Measurements from ENCODE around the gene CGNL1. TPM values are rescaled to one million over a fixed set of nuclear protein-coding genes. Genes with fewer than 3 reads are reported as not detected.

CGNL1 gene
- total RNA-seq, 4 donors from 2014 or later, result 9.6 to 21.3 (median 13.1) TPM

DNA sequence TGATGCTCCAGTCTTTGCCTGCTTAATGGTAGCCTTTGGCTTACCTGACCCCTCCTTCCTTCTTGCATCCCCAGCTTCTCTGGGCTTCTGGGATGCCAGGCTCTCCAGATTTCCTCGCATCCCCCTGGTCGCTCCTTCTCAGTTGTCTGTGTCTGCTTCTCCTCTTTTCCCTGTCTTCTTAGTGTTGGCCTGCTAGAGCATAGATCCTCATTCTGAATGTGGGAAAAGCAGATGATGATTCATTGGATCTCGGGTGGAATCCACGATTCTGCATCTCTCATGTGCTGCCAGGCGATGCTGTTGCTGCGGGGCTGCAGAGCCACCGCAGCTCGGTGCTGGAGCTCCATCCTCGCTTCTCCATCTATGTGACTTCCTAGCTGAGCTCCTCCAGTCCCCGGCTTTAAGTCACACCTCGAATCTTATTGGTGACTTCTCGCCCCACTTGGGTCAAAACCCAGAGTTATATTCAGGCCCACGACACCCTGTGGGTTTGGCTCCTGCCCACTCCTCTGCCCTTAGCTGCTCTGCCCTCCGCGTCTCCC lies 47.4 kb downstream of the CGNL1 start:
- 92% methylated on average over 15 of the region's 15 CpGs for WGBS
- Histone ChIP-seq H3K9me3 (no peaks in the 10 kb centered on the region), H3K36me3 (no peaks in the 10 kb centered on the region), H3K27me3 (no peaks in the 10 kb centered on the region), H3K27ac (replicated peaks in 1 of 4) (no peak overlapping the region), H3K4me1 (peaks cover 13 to 23% (median 18%) of the 10 kb centered on the region in 4 donors), H3K4me3 (no peak overlapping the region)
- no peak for DNase-seq (ENCODE audit: extremely low spot score)
- intact Hi-C loops (cut with DNase I), result no loop called here
- TF ChIP-seq POLR2AphosphoS5 (IDR thresholded peaks at IDR 0.05), result no peak
- TF ChIP-seq POLR2A (IDR thresholded peaks at IDR 0.05; ENCODE audit: low read depth), result no peak
- TF ChIP-seq, protein P1, sequence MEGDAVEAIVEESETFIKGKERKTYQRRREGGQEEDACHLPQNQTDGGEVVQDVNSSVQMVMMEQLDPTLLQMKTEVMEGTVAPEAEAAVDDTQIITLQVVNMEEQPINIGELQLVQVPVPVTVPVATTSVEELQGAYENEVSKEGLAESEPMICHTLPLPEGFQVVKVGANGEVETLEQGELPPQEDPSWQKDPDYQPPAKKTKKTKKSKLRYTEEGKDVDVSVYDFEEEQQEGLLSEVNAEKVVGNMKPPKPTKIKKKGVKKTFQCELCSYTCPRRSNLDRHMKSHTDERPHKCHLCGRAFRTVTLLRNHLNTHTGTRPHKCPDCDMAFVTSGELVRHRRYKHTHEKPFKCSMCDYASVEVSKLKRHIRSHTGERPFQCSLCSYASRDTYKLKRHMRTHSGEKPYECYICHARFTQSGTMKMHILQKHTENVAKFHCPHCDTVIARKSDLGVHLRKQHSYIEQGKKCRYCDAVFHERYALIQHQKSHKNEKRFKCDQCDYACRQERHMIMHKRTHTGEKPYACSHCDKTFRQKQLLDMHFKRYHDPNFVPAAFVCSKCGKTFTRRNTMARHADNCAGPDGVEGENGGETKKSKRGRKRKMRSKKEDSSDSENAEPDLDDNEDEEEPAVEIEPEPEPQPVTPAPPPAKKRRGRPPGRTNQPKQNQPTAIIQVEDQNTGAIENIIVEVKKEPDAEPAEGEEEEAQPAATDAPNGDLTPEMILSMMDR (IDR thresholded peaks at IDR 0.05), result no peak
- TF ChIP-seq EP300 (IDR thresholded peaks at IDR 0.05), result no peak

GRCh38 chr15:57424628-57425405 lies 48.5 kb downstream of the CGNL1 start:
- DNase-seq (ENCODE audit: extremely low spot score), result no peak
- intact Hi-C loops (cut with DNase I), result no loop called here
- H3K27ac ChIP-seq (replicated peaks in 1 of 4), result no peak overlapping the region
- no peak for TF ChIP-seq POLR2A (IDR thresholded peaks at IDR 0.05; ENCODE audit: low read depth)
- 68% methylated on average over 6 of the region's 6 CpGs for WGBS
- no peaks in the 10 kb centered on the region for H3K27me3 ChIP-seq
- no peaks in the 10 kb centered on the region for H3K9me3 ChIP-seq
- no peak overlapping the region for H3K4me3 ChIP-seq
- peaks cover 13 to 23% (median 18%) of the 10 kb centered on the region in 4 donors for H3K4me1 ChIP-seq
- H3K36me3 ChIP-seq, result no peaks in the 10 kb centered on the region

DNA sequence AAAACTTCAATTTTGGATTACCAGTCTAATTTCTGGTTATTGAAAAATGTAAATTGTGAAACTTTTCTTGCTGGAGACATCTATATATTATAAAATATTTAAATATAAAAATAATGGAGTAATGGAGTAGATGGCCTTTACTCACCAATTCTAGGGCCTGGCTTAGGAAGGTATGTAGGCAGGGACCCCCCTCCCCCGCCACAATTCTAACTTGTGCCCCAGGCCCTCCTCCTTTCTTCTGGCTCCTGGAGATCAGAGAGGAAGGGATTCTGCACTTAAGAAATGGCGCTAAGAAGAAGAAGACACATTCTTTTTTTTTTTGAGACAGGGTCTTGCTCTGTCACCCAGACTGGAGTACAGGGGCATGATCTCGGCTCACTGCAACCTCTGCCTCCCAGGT lies 49.5 kb downstream of the CGNL1 start:
- no peaks in the 10 kb centered on the region for H3K9me3 ChIP-seq

GRCh38 chr15:57427367-57427821 lies 51.1 kb downstream of the CGNL1 start:
- Histone ChIP-seq H3K27me3 (no peaks in the 10 kb centered on the region), H3K27ac (replicated peaks in 1 of 4) (no peak overlapping the region), H3K4me3 (no peak overlapping the region), H3K36me3 (no peaks in the 10 kb centered on the region), H3K4me1 (peaks cover 18 to 23% (median 20%) of the 10 kb centered on the region in 4 donors), H3K9me3 (no peaks in the 10 kb centered on the region)
- no peak for TF ChIP-seq POLR2AphosphoS5 (IDR thresholded peaks at IDR 0.05)
- TF ChIP-seq, protein P1 (IDR thresholded peaks at IDR 0.05), result no peak
- no peak for TF ChIP-seq EP300 (IDR thresholded peaks at IDR 0.05)
- TF ChIP-seq POLR2A (IDR thresholded peaks at IDR 0.05; ENCODE audit: low read depth), result no peak
- DNase-seq (ENCODE audit: extremely low spot score), result no peak
- intact Hi-C loops (cut with DNase I), result no loop called here
- 49% methylated on average over 9 of the region's 9 CpGs for WGBS

More for the DNA sequence above, 49.5 kb downstream of the CGNL1 start:
- 62% methylated on average over 3 of the region's 3 CpGs for WGBS
- Histone ChIP-seq H3K4me3 (no peak overlapping the region), H3K4me1 (peaks cover 13 to 23% (median 18%) of the 10 kb centered on the region in 4 donors), H3K27ac (replicated peaks in 1 of 4) (no peak overlapping the region), H3K36me3 (no peaks in the 10 kb centered on the region), H3K27me3 (no peaks in the 10 kb centered on the region)
- intact Hi-C loops (cut with DNase I), result no loop called here
- DNase-seq (ENCODE audit: extremely low spot score), result no peak
- TF ChIP-seq POLR2AphosphoS5 (IDR thresholded peaks at IDR 0.05) (no peak), POLR2A (IDR thresholded peaks at IDR 0.05; ENCODE audit: low read depth) (no peak), EP300 (IDR thresholded peaks at IDR 0.05) (no peak)
- TF ChIP-seq, protein P1 (IDR thresholded peaks at IDR 0.05), result no peak

- 61% methylated on average over 12 of the region's 12 CpGs for WGBS
Observed at GRCh38 chr15:57432141-57432741, 55.9 kb downstream of the CGNL1 start.

More at GRCh38 chr15:57432141-57432741, 55.9 kb downstream of the CGNL1 start:
- H3K36me3 ChIP-seq, result no peaks in the 10 kb centered on the region
- H3K4me3 ChIP-seq, result no peak overlapping the region
- no peak for DNase-seq (ENCODE audit: extremely low spot score)
- no peaks in the 10 kb centered on the region for H3K9me3 ChIP-seq
- peaks cover 14 to 19% (median 16%) of the 10 kb centered on the region in 4 donors for H3K4me1 ChIP-seq
- intact Hi-C loops (cut with DNase I), result no loop called here
- TF ChIP-seq, protein P1 (IDR thresholded peaks at IDR 0.05), result no peak
- TF ChIP-seq POLR2AphosphoS5 (IDR thresholded peaks at IDR 0.05) (no peak), EP300 (IDR thresholded peaks at IDR 0.05) (no peak), POLR2A (IDR thresholded peaks at IDR 0.05; ENCODE audit: low read depth) (no peak)
- no peak overlapping the region for H3K27ac ChIP-seq (replicated peaks in 1 of 4)
- H3K27me3 ChIP-seq, result no peaks in the 10 kb centered on the region

All from esophagus muscularis mucosa (tissue), 4 donors.